Tibial artery (tissue), 4 donors: ENCODE results near the gene DBN1.

Source experiments
- DNase-seq, 2 donors: peaks; one replicate each; pipeline ENCODE4 v3.0.0-alpha.2; 2019
- H3K27ac ChIP-seq, 2 donors: fragments of 200-600 bp; sonication (generic) in 1 of 2; 1 replicate in 1 of 2; 2 replicates in 1 of 2; pipeline ENCODE4 v1.5.1; 2018 to 2019; ENCODE audit warnings: mild to moderate bottlenecking in 1 of 2
- H3K27me3 ChIP-seq, 2 donors: fragments of 200-600 bp; sonication (generic) in 1 of 2; one replicate each; pipeline versions ENCODE4 v1.5.1 to v1.6.0; 2016 to 2019
- H3K36me3 ChIP-seq, 3 donors: fragments of 200-600 bp; sonication (generic) in 2 of 3; one replicate each; pipeline ENCODE4 v1.5.1; 2016 to 2019; ENCODE audit warnings: mild to moderate bottlenecking in 2 of 3
- H3K4me1 ChIP-seq, 4 donors: fragments of 200-600 bp; sonication (generic) in 2 of 4; 1 replicate in 3 of 4; 2 replicates in 1 of 4; pipeline ENCODE4 v1.5.1; 2016 to 2019
- H3K4me3 ChIP-seq, 2 donors: fragments of 200-600 bp; sonication (generic) in 1 of 2; 1 replicate in 1 of 2; 2 replicates in 1 of 2; pipeline ENCODE4 v1.5.1; 2018 to 2019; ENCODE audit warnings: mild to moderate bottlenecking in 2 of 2
- H3K9me3 ChIP-seq, 3 donors: fragments of 200-600 bp; sonication (generic) in 1 of 3; one replicate each; pipeline ENCODE4 v1.5.1; 2016 to 2019
- intact Hi-C: fragments of 100-400 bp; cut with DNase I; formaldehyde crosslinking; loops from one replicate; pipeline ENCODE4 v1.15.0; 2023; ENCODE audit warnings: low total_unique reads
- TF ChIP-seq, protein P1 (sequence below), 2 experiments: fragments of 200-600 bp in 1 of 2; fragments of 450-650 bp in 1 of 2; IDR thresholded peaks; one replicate each; pipeline ENCODE4 v1.5.1; 2017 to 2019; ENCODE audit warnings: antibody characterized with exemption in 2 of 2, mild to moderate bottlenecking in 1 of 2, moderate library complexity in 1 of 2

DBN1 gene

DNA sequence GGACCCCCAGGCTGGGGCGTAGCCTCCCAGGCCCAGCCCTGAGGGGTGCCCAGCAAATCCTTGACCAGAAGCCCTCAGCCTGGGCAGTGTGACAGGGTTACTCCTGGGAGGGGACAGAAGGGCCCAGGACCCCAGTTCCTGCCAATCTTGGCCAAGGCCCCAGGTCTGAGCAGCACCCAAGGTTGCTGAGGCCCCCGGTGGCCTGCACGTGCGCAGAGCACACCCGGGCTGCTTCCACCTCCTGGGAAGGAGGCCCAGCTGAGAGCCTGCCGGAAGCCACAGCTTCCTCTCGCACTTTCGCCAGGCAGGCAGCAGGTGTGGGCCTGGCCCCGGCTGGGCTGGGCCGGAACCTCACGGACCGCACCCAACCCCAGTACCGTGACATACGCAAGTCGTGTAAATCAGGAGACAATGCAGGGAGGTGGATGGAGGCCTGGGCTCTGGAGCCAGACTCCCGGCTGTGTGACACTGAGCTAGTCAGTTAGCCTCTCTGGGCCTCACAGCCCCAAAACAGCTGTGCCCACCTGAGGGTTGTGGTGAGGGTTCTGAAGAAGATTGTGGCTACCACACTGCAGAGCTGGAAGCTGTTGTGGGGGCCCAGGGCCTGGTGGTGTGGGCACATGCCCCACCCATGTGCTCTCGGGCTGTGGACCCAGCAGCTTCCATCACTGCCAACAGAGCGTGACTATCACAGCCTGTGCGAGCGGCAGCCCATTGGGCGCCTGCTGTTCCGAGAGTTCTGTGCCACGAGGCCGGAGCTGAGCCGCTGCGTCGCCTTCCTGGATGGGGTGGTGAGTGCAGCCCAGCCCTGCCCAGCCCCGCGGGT is 41.9 kb downstream of the DBN1 start:
- peaks cover 0 to 39% (median 14%) of the 10 kb centered on the region in 4 donors for H3K4me1 ChIP-seq
- no peak overlapping the region for H3K27ac ChIP-seq
- TF ChIP-seq, protein P1, sequence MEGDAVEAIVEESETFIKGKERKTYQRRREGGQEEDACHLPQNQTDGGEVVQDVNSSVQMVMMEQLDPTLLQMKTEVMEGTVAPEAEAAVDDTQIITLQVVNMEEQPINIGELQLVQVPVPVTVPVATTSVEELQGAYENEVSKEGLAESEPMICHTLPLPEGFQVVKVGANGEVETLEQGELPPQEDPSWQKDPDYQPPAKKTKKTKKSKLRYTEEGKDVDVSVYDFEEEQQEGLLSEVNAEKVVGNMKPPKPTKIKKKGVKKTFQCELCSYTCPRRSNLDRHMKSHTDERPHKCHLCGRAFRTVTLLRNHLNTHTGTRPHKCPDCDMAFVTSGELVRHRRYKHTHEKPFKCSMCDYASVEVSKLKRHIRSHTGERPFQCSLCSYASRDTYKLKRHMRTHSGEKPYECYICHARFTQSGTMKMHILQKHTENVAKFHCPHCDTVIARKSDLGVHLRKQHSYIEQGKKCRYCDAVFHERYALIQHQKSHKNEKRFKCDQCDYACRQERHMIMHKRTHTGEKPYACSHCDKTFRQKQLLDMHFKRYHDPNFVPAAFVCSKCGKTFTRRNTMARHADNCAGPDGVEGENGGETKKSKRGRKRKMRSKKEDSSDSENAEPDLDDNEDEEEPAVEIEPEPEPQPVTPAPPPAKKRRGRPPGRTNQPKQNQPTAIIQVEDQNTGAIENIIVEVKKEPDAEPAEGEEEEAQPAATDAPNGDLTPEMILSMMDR (IDR thresholded peaks at IDR 0.05), result no peak
- intact Hi-C loops, result no loop called here
- no peak overlapping the region for H3K4me3 ChIP-seq
- no peak for DNase-seq
- H3K36me3 ChIP-seq, result peaks cover 49 to 65% (median 61%) of the 10 kb centered on the region in 3 donors
- H3K27me3 ChIP-seq, result no peaks in the 10 kb centered on the region
- H3K9me3 ChIP-seq, result no peaks in the 10 kb centered on the region

DNA sequence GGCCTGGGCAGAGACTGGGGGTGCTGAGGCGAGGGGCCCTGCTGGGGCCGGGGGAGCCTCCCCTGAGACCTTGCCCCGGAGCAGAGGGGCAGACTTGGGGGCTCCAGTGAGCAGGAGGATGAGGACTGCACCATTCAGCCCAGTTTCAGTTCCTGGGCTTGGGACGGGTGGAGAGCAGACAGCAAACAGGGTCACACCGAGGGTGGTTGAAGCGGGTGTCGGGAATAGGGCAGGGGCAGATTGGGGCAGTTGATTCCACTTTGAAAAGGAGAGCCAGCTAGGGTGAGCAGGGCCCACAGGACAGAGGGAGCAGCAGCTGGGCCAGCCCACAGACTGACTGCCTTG is 42.5 kb downstream of the DBN1 start:
- Histone ChIP-seq H3K27ac (no peak overlapping the region), H3K36me3 (peaks cover 43 to 59% (median 55%) of the 10 kb centered on the region in 3 donors), H3K4me3 (no peak overlapping the region), H3K27me3 (no peaks in the 10 kb centered on the region), H3K4me1 (peaks cover 0 to 39% (median 14%) of the 10 kb centered on the region in 4 donors), H3K9me3 (no peaks in the 10 kb centered on the region)
- TF ChIP-seq, protein P1 (IDR thresholded peaks at IDR 0.05), result no peak
- DNase-seq, result no peak
- intact Hi-C loops, result no loop called here

DNA sequence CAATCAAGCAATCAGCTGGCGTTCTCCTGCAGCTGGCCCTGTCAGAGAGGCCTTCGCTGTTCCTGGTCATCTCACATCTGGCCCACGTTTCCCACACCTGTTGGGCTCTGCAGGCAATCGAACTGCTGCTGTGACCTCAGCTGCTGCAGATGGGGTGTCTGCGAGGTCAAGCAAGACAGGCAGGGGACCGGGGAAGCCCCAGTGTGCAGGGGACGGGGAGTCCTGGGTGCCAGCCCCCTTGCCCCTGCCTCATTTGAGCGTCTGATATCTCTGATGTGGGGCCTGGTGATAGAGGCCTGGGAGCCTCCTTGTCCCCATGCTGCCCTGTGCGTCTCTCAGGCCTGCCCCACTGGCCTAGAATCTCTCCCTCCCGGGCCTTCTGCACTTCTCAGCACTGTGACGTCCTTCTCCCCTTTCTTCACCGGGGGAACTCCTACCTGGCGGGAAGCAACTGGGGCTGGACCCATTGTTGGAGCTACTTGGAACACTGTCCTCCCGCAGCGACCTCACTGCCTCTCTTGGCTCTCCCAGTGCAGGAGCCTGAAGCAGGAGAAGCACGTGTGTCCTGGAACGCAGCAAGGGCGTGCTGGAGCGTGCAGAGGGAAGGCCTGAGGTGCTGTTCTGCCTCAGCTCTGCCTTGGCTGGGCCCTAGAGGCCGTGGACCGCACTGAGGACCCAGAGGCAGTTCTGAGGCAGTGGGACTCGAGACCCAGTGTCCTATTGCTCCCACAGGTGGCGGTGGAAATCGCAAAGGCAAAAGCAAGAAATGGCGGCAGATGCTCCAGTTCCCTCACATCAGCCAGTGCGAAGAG is 43.1 kb downstream of the DBN1 start:
- Histone ChIP-seq H3K27me3 (no peaks in the 10 kb centered on the region), H3K9me3 (no peaks in the 10 kb centered on the region), H3K27ac (no peak overlapping the region), H3K4me1 (peaks cover 0 to 44% (median 16%) of the 10 kb centered on the region in 4 donors), H3K4me3 (no peak overlapping the region), H3K36me3 (peaks cover 37 to 53% (median 49%) of the 10 kb centered on the region in 3 donors)
- TF ChIP-seq, protein P1 (IDR thresholded peaks at IDR 0.05), result no peak
- DNase-seq, result no peak
- intact Hi-C loops, result no loop called here

DNA sequence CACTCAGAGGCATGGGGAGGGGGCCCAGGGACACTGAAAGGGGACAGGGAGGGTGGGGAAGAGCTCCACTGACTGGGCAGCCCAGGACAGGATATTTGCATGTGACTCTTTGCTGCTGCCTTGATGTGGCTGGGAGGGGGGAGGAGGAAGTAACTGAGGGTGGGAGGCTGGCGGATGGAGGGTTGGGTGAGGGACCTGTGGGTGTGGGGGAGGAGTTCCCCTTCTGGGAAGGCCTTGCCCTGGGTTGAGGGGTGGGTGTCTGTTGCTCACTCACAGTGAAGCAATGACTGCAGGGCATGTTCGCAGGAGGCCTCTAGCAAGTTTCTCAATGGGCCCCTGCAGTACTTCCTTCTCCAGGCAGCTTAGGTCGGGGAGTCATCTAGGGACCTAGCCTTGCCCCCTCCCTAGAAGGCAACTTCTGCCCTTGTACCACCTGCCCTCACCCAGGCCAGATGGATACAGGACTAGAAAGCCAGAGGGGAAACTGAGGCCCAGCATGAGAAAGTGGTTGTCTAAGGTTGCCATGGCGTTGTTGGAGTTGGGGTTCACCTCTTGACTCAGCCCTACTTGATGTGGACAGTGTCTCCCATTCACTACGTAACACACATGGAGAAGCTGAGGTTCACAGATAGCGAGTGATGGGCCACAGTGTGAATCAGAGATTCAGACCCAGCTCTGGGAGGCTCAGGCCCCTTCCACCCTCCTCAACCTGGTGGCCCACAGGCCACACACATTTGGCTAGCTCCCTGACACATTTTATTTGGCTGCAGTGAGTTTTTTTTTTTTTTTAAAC is 44.0 kb downstream of the DBN1 start:
- no peaks in the 10 kb centered on the region for H3K27me3 ChIP-seq
- no peaks in the 10 kb centered on the region for H3K9me3 ChIP-seq
- no peak overlapping the region for H3K27ac ChIP-seq
- TF ChIP-seq, protein P1 (IDR thresholded peaks at IDR 0.05), result no peak
- peaks cover 0 to 45% (median 17%) of the 10 kb centered on the region in 4 donors for H3K4me1 ChIP-seq
- intact Hi-C loops, result no loop called here
- H3K4me3 ChIP-seq, result no peak overlapping the region
- H3K36me3 ChIP-seq, result peaks cover 28 to 44% (median 40%) of the 10 kb centered on the region in 3 donors
- peak in 1 of 2 donors; percentile 66 for DNase-seq

DNA sequence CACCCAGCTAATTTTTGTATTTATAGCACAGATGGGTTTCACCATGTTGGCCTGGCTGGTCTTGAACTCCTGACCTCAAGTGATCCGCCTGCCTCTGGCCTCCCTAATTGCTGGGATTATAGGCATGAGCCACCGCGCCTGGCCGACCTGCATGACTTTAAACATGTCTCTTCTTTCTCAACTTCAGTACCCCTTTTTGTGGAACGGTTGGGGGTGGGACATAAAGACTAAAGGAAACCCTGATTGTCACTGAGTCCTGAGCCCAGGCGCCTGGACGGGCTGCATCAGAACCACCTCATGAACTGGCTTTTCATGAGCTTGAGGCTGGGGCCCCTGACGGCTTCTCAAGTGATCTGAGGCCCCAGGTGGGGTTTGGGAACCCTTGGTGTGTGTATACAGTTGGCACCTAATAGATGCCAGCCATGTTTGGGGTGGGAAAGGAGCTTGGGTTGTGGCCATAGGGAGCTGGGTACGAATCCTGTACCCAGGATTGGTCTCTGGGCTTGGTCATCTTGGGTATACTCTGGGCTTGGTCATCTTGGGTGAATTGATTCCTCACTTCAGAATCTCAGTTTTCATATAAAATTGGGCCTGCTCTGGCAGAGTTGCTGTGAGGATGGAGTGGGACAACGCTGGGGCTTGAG is 44.7 kb downstream of the DBN1 start:
- TF ChIP-seq, protein P1 (IDR thresholded peaks at IDR 0.05), result no peak
- H3K27ac ChIP-seq, result no peak overlapping the region
- peaks cover 0 to 45% (median 17%) of the 10 kb centered on the region in 4 donors for H3K4me1 ChIP-seq
- DNase-seq, result no peak
- peaks cover 21 to 37% (median 32%) of the 10 kb centered on the region in 3 donors for H3K36me3 ChIP-seq
- no peaks in the 10 kb centered on the region for H3K27me3 ChIP-seq
- H3K9me3 ChIP-seq, result no peaks in the 10 kb centered on the region
- intact Hi-C loops, result no loop called here
- no peak overlapping the region for H3K4me3 ChIP-seq
